SK-N-SH (cell line): Measurements from ENCODE around the gene PRKG1. TPM values are rescaled to one million over a fixed set of nuclear protein-coding genes. Genes with fewer than 3 reads are reported as not detected.

Experiments used
- CTCF ChIA-PET: fragments of 300-600, 350-600 bp; formaldehyde crosslinking; extraction: SDS; loops from one replicate; lab custom pipeline; 2021; lab: Yijun Ruan, JAX
- POLR2A ChIA-PET: fragments of 350-600 bp; sonication (Branson Sonifier 250); formaldehyde crosslinking; extraction: SDS; loops from one replicate; lab custom pipeline; 2020; ENCODE audit warnings: antibody characterized with exemption, inconsistent platforms; lab: Yijun Ruan, JAX
- DNase-seq: peaks from one replicate; pipeline ENCODE4 v3.0.0; 2012
- H2AFZ ChIP-seq: fragments of 200-600 bp; sonication (generic); 2 replicates; pipeline ENCODE4 v1.8.1; 2016; ENCODE audit warnings: antibody characterized with exemption, mild to moderate bottlenecking, low read depth
- H3F3A ChIP-seq: fragments of 200-600 bp; sonication (generic); replicated peaks from 2 replicates; pipeline ENCODE3; 2016; ENCODE audit warnings: antibody characterized with exemption, mild to moderate bottlenecking; ENCODE audit not compliant: insufficient read depth
- H3K27ac ChIP-seq, 2 experiments: fragments of 200-500 bp in 1 of 2; fragments of 200-600 bp in 1 of 2; sonication (Bioruptor generic) in 1 of 2; sonication (generic), shearing (Covaris generic) in 1 of 2; 2 replicates each; pipeline versions ENCODE4 v1.5.1 to v1.6.1; 2014 to 2016; ENCODE audit warnings: low read depth in 2 of 2, inconsistent platforms in 1 of 2, low read length in 1 of 2, mild to moderate bottlenecking in 1 of 2, mixed read lengths in 1 of 2
- H3K27me3 ChIP-seq: fragments of 200-600 bp; sonication (generic), shearing (Covaris generic); 2 replicates; pipeline ENCODE4 v1.6.1; 2016; ENCODE audit warnings: mixed run types; ENCODE audit not compliant: insufficient read depth
- H3K36me3 ChIP-seq, 2 experiments: fragments of 200-500 bp in 1 of 2; fragments of 200-600 bp in 1 of 2; sonication (Bioruptor generic) in 1 of 2; sonication (generic) in 1 of 2; replicated peaks in 1 of 2; 2 replicates each; pipeline versions ENCODE3 to v1.5.1; 2014 to 2016; ENCODE audit warnings: low read length in 1 of 2, mild to moderate bottlenecking in 1 of 2; ENCODE audit not compliant: insufficient read depth in 2 of 2, control insufficient read depth in 1 of 2
- H3K4me1 ChIP-seq, 2 experiments: fragments of 200-500 bp in 1 of 2; fragments of 200-600 bp in 1 of 2; sonication (Bioruptor generic) in 1 of 2; sonication (generic), shearing (Covaris generic) in 1 of 2; 2 replicates each; pipeline versions ENCODE4 v1.5.1 to v1.6.1; 2014 to 2016; ENCODE audit warnings: low read depth in 1 of 2, low read length in 1 of 2, mixed run types in 1 of 2; ENCODE audit not compliant: insufficient read depth in 2 of 2, control insufficient read depth in 1 of 2
- H3K4me2 ChIP-seq: fragments of 200-600 bp; sonication (generic), shearing (Covaris generic); 2 replicates; pipeline ENCODE4 v1.6.1; 2017; ENCODE audit warnings: mixed run types
- H3K4me3 ChIP-seq, 2 experiments: fragments of 200-500 bp in 1 of 2; fragments of 200-600 bp in 1 of 2; sonication (Bioruptor generic) in 1 of 2; sonication (generic), shearing (Covaris generic) in 1 of 2; 2 replicates each; pipeline versions ENCODE4 v1.5.1 to v1.8.1; 2014 to 2016; ENCODE audit warnings: low read depth in 2 of 2, inconsistent platforms in 1 of 2, low read length in 1 of 2, mild to moderate bottlenecking in 1 of 2, mixed read lengths in 1 of 2, moderate library complexity in 1 of 2
- H3K79me2 ChIP-seq: fragments of 200-600 bp; sonication (generic); 2 replicates; pipeline ENCODE4 v1.8.1; 2017; ENCODE audit warnings: mild to moderate bottlenecking; ENCODE audit not compliant: insufficient read depth
- H3K9ac ChIP-seq: fragments of 200-600 bp; sonication (generic); 2 replicates; pipeline ENCODE4 v1.6.1; 2017; ENCODE audit warnings: mixed run types
- H3K9me2 ChIP-seq: fragments of 200-600 bp; sonication (generic); 2 replicates; pipeline ENCODE4 v1.6.1; 2017; ENCODE audit warnings: mixed run types
- H3K9me3 ChIP-seq: fragments of 200-600 bp; sonication (generic); 2 replicates; pipeline ENCODE4 v1.6.1; 2017; ENCODE audit warnings: mixed run types, mild to moderate bottlenecking, moderate library complexity
- H4K20me1 ChIP-seq: fragments of 200-600 bp; sonication (generic); 2 replicates; pipeline ENCODE4 v1.6.1; 2017; ENCODE audit warnings: mild to moderate bottlenecking, mixed run types; ENCODE audit not compliant: insufficient read depth
- CHD2 ChIP-seq: fragments of 150-350 bp; IDR thresholded peaks from 2 replicates; pipeline ENCODE4 v1.6.1; 2018; ENCODE audit warnings: low read length; ENCODE audit not compliant: partially characterized antibody
- EP300 ChIP-seq, 2 experiments: IDR thresholded peaks; 2 replicates each; pipeline versions ENCODE4 v1.4.0 to v1.6.1; 2012; ENCODE audit warnings: borderline replicate concordance in 1 of 2, low read depth in 1 of 2, low read length in 1 of 2
- FOSL2 ChIP-seq: IDR thresholded peaks from 2 replicates; pipeline ENCODE4 v1.4.0; 2012; ENCODE audit warnings: low read depth, mild to moderate bottlenecking, moderate library complexity, borderline replicate concordance
- FOXJ3 ChIP-seq: sonication (generic); formaldehyde crosslinking; IDR thresholded peaks from 2 replicates; pipeline ENCODE4 v1.5.1; 2020; ENCODE audit warnings: mild to moderate bottlenecking, missing genetic modification reagents
- GABPA ChIP-seq: IDR thresholded peaks from 2 replicates; pipeline ENCODE4 v1.4.0; 2012; ENCODE audit warnings: low read depth, mild to moderate bottlenecking
- GATA2 ChIP-seq: sonication (generic); formaldehyde crosslinking; IDR thresholded peaks from 2 replicates; pipeline ENCODE4 v1.5.0; 2020; ENCODE audit warnings: mild to moderate bottlenecking, missing genetic modification reagents
- IRF3 ChIP-seq: fragments of 150-350 bp; IDR thresholded peaks from 2 replicates; pipeline ENCODE4 v1.6.1; 2016; ENCODE audit warnings: mild to moderate bottlenecking, low read depth, low read length
- MAX ChIP-seq: IDR thresholded peaks from 2 replicates; pipeline ENCODE4 v1.4.0; 2012; ENCODE audit warnings: low read depth
- MEF2A ChIP-seq: IDR thresholded peaks from 2 replicates; pipeline ENCODE4 v1.4.0; 2012; ENCODE audit warnings: low read depth, borderline replicate concordance
- PBX3 ChIP-seq: IDR thresholded peaks from 2 replicates; pipeline ENCODE4; 2012
- POLR2AphosphoS5 ChIP-seq: IDR thresholded peaks from 2 replicates; pipeline ENCODE4 v1.6.1; 2012; ENCODE audit warnings: low read depth, low read length
- RAD21 ChIP-seq: IDR thresholded peaks from 2 replicates; pipeline ENCODE4 v1.6.1; 2012; ENCODE audit warnings: mild to moderate bottlenecking, low read length
- REST ChIP-seq: IDR thresholded peaks from 2 replicates; pipeline ENCODE4 v1.6.1; 2012; ENCODE audit warnings: mild to moderate bottlenecking, low read depth, low read length, moderate library complexity
- SMC3 ChIP-seq: IDR thresholded peaks from 2 replicates; pipeline ENCODE4 v1.6.1; 2012; ENCODE audit warnings: low read depth, low read length, improper control_type of control experiment
- TAF1 ChIP-seq: IDR thresholded peaks from 2 replicates; pipeline ENCODE4 v1.6.1; 2012; ENCODE audit warnings: low read depth, mild to moderate bottlenecking, low read length, moderate library complexity, borderline replicate concordance
- TCF12 ChIP-seq: IDR thresholded peaks from 2 replicates; pipeline ENCODE4 v1.4.0; 2012
- USF1 ChIP-seq: IDR thresholded peaks from 2 replicates; pipeline ENCODE4 v1.4.0; 2012; ENCODE audit warnings: low read depth, borderline replicate concordance
- YY1 ChIP-seq: IDR thresholded peaks from 2 replicates; pipeline ENCODE4 v1.4.0; 2012; ENCODE audit warnings: low read depth, mild to moderate bottlenecking
- ZBTB33 ChIP-seq: IDR thresholded peaks from 2 replicates; pipeline ENCODE4 v1.4.0; 2012; ENCODE audit warnings: low read depth, borderline replicate concordance
- WGBS: methylation state at CpG from one replicate; pipeline ENCODE4 v1.1.6; 2017; ENCODE audit warnings: low lambda C conversion rate; 5-methylcytosine and 5-hydroxymethylcytosine counted together
- polyA plus RNA-seq, 3 experiments: library from polyadenylated mRNA; depleted of rRNA; stranded (reverse); fragments of >200 nt; gene quantifications; 2 replicates each; pipeline ENCODE4 v1.2.3, GENCODE V29; 2012

Gene PRKG1
- polyA plus RNA-seq, 1 of the 3 experiments (the other 2 are of a cell fraction): 4.1 TPM

- TF ChIP-seq REST (no peak), GATA2 (no peak), USF1 (no peak), TAF1 (no peak), TCF12 (no peak)
Measured at GRCh38 chr10:52197098-52197497, 1122.8 kb downstream of the PRKG1 start (continued).

GRCh38 chr10:52198540-52198939 lies 1124.3 kb downstream of the PRKG1 start:
- Histone ChIP-seq H3K4me2 (no peak overlapping the region), H4K20me1 (no peaks in the 10 kb centered on the region), H3F3A (no peaks in the 10 kb centered on the region), H2AFZ (no peak overlapping the region), H3K79me2 (no peaks in the 10 kb centered on the region), H3K4me3 (no peak overlapping the region), H3K27me3 (no peaks in the 10 kb centered on the region), H3K9ac (no peak overlapping the region), H3K27ac (no peak overlapping the region), H3K4me1 (no peaks in the 10 kb centered on the region), H3K9me2 (no peaks in the 10 kb centered on the region), H3K9me3 (no peaks in the 10 kb centered on the region), H3K36me3 (no peaks in the 10 kb centered on the region)
- no peak for DNase-seq
- CTCF ChIA-PET: no interaction called here
- POLR2A ChIA-PET: no interaction called here
- WGBS: 72% methylated on average over 3 of the region's 3 CpGs
- no peak for TF ChIP-seq FOXJ3
- no peak for TF ChIP-seq POLR2AphosphoS5
- no peak for TF ChIP-seq ZBTB33
- TF ChIP-seq TCF12: no peak
- no peak for TF ChIP-seq FOSL2
- TF ChIP-seq IRF3: no peak
- no peak for TF ChIP-seq PBX3
- no peak for TF ChIP-seq TAF1
- no peak for TF ChIP-seq SMC3
- no peak for TF ChIP-seq EP300 (IDR thresholded peaks at IDR 0.05; ENCODE audit: borderline replicate concordance in 1 of 2, low read depth in 1 of 2, low read length in 1 of 2)
- TF ChIP-seq GABPA: no peak
- TF ChIP-seq MAX: no peak
- no peak for TF ChIP-seq YY1
- no peak for TF ChIP-seq GATA2
- no peak for TF ChIP-seq CHD2
- no peak for TF ChIP-seq MEF2A
- no peak for TF ChIP-seq RAD21
- no peak for TF ChIP-seq REST
